ENCODE data around the gene IL11.
"Not testable (repeated sequence)": the region's sequence is repeated elsewhere in the genome, so short reads cannot be mapped to it uniquely, and the experiment has no call there.

IL11 gene

DNA sequence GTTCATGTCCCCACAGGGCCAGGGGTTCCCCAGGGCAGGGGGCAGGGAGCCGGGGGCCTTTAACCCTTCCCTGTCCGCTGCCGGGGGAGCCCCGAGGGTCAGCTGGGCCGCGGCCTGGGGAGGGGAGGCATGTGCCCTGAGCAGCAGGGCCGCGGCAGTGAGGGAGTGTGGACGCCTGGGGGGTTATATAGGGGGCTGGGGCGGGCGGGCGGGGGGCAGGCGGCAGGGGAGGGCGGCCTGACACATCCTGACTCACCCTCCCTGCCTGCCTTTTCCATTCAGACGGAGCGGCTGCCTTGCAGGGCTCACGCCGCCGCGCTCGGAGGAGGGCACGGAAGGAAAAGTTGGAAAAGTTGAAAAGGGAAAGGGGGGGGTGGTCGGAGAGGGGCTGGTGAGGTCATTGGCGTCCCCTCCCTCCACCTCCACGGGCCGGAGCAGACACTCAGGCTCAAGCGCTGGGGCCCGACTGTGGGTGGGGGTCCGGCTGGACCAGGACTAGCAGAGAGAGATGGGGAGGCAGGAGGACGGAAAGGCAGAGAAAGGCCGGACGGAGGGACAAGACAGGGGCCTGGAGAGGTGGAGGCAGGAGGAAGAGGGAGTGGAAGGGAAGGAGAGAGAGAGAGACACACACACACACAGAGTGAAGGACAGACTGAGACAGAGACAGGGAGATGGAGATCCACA lies at the start of gene IL11:
TSS of gene IL11 (minus strand) at position 159 of the 684 bp plus-strand sequence. CDS start at position 6, 153 bp downstream.
- peak within 1 kb of the TSS; percentile 39 for H3K4me3 ChIP-seq (ENCODE audit: low read depth, low read length)

DNA sequence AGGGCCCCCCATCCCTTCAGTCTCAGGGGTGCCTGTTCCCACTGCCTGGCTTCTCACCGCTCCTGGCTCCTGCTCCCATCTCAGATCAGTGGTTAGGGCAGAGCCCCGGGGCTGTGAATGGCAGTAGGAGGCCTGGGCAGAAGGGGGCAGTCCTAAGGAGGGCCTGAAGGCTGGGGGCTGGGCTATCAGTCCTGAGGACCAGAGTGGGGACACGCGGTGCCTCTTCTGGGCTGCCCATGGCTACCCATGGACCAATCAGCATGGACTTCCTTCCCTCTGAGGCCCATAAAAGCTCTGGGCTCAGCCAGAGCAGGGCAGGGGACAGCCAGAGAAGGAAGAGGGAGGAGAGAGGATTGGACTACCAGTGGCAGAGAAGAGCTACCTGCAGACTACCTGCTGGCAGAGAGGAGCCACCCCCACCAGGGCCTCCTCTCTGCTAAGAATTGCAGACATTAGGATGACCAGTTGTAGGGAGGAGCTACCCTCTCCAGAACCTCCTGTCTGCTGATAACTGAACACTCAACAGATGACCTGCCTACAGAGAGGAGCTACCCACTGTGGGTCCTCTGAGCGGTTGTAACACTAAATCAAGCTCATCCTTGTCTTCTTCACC lies 49.5 kb upstream of the IL11 start:
- H3K4me3 ChIP-seq (ENCODE audit: low read depth, low read length), result no peak overlapping the region

DNA sequence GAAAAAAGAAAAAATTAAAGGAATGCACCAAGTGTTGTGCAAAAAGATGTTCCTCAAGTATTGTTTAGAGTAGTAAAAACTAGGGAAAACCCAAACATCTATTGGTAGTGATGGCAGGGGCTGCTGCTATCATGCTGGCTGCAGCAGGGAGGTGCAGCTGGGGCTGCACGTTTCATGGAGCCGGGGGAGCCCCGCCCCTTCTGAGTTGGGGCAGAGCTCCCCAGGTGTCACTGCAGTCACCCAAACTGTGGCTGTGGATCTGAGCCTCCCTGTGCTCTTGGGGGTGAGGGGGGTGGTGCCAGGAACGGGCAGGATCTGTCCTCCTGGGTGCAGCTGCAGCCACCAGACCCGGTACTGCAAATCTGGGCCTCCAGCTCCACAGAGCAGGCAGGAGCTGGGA lies 48.8 kb upstream of the IL11 start:
- no peak overlapping the region for H3K4me3 ChIP-seq (ENCODE audit: low read depth, low read length)

DNA sequence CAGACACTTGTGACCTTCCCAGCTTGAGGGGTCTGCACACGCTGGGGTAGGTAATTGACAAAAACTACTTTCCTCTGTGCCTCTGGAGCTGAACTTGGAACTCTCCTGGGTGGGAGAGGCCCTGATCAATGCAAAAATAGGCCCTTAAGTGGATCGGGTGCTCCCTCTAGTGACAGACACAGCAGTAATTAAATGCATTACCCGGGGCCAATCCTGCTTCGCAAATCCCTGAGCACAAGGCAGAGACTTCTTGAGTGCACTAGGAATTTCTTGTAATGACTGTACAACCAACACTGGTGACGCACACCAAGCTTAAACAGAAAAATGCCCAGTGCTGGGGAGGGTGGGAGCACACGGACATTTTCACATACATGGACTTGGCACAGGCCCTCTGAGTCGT lies 47.9 kb upstream of the IL11 start:
- H3K4me3 ChIP-seq (ENCODE audit: low read depth, low read length), result no peak overlapping the region

DNA sequence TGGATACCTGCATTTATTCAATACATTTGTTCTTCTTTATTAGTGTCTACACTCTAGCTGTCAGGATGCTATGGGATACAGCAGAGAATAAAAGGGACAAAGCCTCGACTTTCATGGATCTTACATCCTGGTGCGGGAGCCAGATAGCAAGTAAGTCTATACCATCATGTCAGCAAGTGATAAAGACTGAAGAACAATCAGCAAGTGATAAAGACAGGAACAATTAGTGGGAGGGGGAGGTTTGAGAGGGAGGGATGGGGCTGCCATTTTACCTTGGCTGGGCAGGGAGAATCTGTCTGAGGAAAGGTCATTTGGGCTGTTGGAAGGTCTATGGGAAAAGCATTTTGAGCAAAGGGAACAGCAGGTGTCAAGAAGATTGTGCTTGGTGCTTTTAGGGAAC lies 39.9 kb upstream of the IL11 start:
- no peak overlapping the region for H3K4me3 ChIP-seq (ENCODE audit: low read depth, low read length)

DNA sequence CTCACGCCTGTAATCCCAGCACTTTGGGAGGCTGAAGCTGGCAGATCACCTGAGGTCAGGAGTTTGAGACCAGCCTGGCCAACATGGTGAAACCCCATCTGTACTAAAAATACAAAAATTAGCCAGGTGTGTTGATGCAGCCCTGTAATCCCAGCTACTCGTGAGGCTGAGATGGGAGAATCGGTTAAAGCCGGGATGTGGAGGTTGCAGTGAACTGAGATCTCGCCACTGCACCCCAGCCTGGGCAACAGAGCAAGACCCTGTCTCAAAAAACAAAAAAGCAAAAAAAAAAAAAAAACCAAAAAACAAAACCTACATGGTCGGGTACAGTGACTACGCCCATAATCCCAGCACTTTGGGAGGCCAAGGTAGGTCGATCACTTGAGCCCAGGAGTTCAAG lies 38.9 kb upstream of the IL11 start:
- not testable (repeated sequence) for H3K4me3 ChIP-seq (ENCODE audit: low read depth, low read length)

DNA sequence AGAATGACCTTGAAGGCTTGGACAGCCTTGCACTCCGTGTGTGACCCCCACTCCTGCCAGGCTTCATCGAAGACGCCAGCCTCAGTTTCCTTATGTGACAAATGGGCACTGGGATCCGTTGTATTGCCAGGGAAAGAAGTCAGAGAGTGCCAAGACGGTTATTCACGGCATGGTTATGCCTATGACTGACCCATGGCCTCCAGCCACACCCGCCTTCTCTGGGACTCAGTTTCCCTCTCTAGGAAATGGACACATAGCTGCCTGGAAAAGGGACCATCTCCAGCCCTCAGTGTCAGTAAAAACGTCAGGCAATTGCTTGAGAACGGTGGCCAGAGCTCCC lies 38.2 kb upstream of the IL11 start:
- H3K4me3 ChIP-seq (ENCODE audit: low read depth, low read length), result no peak overlapping the region

DNA sequence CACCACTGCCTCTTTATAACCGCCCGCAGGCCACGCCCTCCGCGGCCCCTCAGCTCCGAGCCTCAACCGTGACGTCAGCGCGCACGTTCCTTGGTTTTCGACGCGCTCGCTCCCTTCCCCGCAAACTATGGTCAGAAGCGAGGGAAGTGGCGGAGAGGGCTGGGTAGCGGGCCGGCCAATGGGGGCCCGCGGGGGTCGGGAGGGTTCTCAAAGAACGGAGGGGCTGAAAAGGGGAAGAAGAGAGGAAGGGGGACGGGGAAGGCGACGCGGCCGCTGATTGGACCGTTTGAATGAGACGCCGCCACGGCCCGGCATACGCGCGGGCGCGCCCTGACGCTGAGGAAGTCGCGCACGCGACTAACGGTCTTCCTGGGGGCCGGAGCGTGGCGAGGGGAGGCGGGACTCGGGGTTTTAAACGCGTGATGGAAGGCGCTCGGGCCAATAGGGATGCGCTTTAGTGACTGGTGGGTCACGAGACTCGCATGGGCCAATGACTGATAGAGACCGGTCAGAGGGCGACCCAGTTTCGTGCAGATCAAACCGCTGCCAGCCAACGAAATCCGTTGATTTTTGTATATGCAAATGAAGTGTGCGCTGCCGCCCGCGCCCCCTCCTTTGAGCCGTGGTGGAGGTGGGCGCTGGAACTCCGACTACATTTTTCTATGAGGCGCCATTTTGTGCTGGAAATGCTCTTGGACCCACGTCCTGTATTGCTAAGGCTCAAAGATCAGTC lies 37.7 kb upstream of the IL11 start:
- H3K4me3 ChIP-seq (ENCODE audit: low read depth, low read length), result peak overlapping the region; percentile 70

DNA sequence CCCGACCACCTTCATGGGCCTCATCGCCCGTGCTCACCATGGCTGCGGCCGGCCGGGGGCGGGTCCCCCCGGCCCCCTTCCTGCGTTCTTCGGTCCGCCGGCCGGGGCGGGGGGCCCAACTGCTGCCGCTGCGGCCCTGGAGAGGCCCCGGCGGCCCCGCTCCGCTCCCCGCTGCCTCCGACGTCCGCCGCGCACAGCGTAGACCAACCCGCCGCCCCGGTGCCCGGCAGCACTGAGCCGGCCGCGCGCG lies 37.2 kb upstream of the IL11 start, which contains the start of gene UBE2S:
TSS of gene UBE2S (minus strand) at position 239 of the 250 bp plus-strand sequence. CDS start at position 40, 199 bp downstream.
- H3K4me3 ChIP-seq (ENCODE audit: low read depth, low read length), result peak within 1 kb of the TSS; percentile 70

DNA sequence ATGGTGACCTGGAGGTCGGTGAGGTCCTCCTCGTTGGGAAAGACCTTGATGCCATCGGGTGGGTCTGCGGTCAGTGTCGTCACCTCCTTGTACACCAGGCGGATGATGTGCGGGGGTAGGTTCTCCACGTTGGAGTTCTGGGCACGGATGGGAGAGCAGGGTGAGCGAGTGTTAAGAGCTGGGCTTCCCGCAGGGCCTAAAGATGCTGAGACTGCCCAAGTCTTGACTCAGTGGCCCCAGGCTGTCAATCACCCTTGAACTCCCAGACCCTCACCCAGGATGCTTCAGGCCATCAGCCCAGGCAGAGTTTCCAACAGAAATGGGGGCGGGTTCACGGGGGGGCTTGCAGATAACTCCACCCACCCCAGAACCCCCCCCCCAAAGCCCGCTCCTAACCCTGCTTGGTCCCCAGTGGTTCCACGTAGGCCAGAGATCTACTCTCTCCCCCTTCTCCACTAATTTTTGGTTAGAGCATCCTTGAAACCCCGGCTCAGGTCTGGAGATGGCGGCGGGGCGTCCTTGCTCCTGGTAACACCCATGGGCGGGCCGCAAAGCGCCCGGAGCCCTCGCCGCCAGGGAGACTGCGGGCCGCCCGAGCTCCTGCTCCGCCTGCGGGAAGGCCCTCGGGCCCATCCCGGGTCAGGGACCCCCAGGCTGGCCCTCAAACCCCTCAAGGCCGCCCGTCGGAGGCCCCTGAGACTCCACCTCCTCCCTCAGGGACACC lies 36.7 kb upstream of the IL11 start:
- H3K4me3 ChIP-seq (ENCODE audit: low read depth, low read length), result peak overlapping the region; percentile 70

DNA sequence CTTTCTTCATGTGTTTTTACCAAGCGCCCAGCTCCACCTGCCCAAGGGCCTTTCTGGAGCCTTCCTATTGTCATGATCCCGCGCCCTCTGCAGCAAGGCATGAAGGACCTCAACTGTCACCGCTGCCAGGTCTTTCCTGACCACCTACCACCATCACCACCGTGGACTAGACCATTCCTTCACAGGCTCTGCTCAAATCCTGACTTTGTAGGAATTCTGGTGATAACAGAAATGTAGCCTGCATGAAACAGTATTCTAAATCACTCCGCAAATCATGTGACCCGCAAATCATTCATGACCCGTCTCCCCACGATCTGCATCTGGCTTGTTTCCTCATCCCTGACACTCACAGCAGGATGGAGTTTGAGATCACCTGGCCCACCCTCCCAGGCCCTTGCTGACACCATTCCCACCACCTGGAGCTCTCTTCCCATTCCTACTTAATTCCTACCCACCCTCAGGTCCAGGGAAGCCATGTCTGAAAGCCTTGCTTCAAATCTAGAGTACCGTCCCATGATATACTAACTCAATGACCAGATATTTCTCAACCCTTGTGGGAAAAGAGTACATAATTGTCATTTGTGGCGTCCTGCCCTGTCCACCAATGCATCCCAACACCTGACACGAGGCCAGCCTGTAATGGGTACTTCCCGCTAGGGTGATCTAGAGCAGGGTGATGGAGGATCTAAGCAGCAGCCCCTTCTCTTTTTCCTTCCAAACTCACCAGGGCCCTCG lies 36.0 kb upstream of the IL11 start:
- H3K4me3 ChIP-seq (ENCODE audit: low read depth, low read length), result peak overlapping the region; percentile 70

DNA sequence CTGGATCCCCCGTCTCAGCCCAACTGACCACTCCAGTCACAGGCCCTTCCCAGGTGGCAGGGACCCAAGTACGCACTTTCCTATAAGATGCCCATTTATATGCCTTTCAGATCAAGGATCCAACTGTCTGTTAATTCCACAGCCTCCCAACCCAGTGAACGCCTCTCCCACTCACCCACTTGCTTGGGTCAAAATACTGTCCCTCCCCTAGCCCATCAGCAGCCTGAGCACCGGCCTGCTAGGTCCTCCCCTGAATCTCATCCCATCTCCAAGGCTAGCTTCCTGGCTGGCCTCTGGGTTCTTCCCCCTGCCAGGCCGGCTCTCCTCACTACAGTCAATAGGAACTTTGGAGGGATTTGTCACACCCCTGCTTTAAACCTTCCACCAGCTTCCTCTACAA lies 35.4 kb upstream of the IL11 start:
- H3K4me3 ChIP-seq (ENCODE audit: low read depth, low read length), result no peak overlapping the region

DNA sequence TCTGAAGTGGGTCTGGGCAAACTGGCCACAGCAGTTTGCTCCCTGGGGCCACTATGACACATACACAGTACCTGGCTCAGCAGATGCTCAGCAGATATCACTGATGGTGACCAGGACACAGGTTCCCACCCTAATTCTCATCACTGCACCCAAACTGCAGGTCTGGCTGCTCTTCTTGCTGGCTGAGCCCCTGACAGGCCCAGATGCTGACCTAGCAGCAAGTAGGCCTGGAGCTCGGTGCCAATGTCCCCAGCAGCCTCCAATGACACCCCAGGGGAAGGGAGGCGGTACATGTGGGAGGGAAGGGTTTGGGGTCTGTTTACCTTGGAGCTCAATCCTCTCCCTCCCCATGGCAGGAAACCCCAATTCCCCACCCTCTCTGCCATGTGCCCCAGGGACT lies 32.2 kb upstream of the IL11 start:
- H3K4me3 ChIP-seq (ENCODE audit: low read depth, low read length), result no peak overlapping the region

DNA sequence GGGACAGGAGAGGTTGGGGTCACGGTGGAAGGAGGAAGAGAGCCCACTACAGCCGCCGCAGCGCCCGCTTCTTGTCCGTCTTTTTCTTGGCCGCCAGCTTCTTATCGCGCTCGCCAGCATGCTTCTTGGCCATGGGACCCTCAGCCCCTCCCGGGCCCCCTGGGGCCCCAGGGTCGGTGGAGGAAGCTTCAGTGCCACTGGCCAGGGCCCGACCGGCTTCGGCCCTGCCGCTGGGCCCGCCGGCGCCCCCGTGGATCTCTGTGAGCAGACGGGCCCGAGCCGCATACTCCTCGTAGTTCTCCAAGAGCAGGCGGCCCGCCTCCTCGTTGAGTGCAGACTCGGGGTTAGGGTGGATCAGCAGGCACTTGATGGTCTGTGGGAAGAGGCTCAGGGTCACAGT lies 31.1 kb upstream of the IL11 start:
- H3K4me3 ChIP-seq (ENCODE audit: low read depth, low read length), result not testable (repeated sequence)

DNA sequence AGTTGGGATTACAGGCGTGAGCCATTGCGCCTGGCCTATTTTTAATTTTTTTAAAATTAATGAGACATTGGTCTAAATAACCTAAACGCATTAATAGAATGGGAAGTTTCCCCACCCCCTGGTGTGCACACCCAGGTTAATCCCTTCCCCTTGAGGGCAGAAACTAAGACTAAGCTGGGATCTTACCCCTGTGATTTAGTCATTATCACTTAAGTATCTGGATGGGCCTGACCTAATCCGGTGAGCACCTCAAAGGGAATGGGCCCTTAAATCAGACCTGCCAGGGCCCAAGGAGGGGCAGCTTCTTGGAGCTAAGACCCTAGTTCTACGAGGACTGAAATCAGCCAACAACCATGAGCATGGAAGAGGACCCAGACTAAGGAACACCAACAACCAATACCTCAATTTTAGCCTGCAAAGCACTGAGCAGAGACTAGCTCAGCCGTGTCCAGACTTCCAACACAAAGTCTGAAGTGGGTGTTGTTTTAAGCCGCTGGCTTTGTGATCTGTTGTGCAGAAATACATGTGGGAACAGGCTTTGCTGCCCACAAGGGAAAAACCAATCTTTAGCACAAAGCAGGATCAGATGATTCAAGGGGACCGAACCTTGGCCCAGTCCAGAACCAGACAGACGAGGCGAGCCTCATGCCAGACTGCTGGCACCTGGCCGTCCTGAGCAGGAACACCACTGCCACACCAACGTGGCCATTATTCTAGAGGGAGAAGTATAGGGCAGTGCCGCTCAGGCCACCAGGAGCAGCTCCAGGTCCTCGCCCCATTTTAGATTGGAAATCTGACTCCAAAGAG lies 30.2 kb upstream of the IL11 start:
- H3K4me3 ChIP-seq (ENCODE audit: low read depth, low read length), result no peak overlapping the region

DNA sequence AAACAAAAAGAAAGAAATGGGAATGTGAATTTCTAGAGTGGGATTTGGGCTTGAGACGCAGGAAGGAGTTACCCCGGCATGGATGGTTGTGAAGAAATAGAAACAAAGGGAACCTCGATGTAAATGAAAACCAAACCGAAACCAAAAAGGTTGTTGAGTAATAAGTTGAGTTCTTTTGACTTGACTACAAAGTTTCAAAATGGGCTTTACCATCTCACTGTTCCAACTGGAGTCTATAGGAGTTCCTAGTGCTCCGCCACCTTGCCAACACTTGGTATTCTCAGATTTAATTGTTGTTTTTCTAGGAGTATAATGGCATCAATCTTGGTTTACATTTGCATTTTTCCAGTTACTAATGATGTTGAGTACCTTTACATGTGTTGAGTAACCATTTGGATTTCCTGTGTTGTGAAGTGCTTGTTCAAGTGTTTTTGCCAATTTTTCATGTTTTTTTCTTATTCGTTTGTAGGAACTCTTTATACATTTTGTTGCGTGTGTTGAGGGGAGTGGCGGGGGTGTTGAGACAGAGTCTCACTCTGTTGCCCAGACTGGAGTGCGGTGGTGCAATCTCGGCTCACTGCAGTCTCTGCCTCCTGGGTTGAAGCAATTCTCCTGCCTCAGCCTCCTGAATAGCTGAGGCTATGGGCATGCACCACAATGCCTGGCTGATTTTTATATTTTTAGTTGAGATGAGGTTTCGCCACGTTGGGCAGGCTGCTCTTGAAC lies 28.1 kb upstream of the IL11 start:
- H3K4me3 ChIP-seq (ENCODE audit: low read depth, low read length), result no peak overlapping the region

DNA sequence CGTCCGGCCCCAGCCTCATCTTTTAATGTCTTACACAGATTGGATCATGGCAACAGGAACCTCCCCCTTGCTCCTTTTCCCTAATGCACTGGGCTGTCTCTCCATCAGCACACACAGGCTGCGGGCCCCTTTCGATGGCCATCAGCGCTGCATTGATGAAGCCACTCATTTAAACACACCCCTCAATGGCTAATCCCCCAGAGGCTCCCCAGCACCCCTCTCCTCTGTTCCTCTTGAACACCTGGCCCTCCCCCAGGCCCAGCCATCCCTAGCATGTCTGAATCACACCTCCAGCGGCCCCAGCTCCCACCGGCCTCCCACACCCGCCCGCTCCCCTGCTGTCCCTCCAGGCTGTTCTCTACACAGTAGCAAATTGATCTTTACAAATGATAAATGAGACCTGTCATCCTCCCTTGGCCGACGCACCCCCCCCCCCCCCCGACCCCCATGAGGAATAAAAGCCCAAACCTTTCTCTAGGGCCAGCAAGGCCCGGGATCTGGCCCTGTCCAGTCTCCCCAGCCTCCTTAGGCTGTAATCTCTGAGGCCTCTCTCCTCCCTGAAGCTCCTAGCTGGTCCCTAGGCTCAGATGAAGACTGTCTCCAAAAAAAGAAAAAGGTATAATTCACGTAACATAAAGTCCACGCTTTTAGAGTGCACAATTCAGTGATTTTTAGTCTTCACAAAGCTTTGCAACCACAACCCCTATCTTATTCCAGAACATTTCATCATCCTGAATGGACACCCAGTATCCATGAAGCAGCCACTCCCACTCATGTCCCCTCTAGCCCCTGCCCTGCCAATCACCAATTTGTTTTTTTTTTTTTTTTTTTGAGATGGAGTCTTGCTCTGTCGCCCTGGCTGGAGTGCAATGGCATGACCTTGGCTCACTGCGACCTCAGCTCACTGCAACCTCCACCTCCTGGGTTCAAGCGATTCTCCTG lies 22.8 kb upstream of the IL11 start:
- H3K4me3 ChIP-seq (ENCODE audit: low read depth, low read length), result no peak overlapping the region

Measured in iPS-11a (cell line).